H1 (cell line): ENCODE results near the gene NSL1. TPM values are rescaled to one million over a fixed set of nuclear protein-coding genes. Genes with fewer than 3 reads are reported as not detected.

ENCODE experiments used
- CTCF ChIA-PET: fragments of 300-600 bp; sonication (Branson Sonifier 250); formaldehyde crosslinking; loops from one replicate; lab custom pipeline; 2021; ENCODE audit not compliant: partially characterized antibody; lab: Charles Lee
- POLR2A ChIA-PET: fragments of 300-600 bp; sonication (Branson Sonifier 250); formaldehyde crosslinking; loops from one replicate; lab custom pipeline; 2021; ENCODE audit warnings: inconsistent platforms; ENCODE audit not compliant: partially characterized antibody; lab: Charles Lee
- DNase-seq, 2 experiments: peaks; one replicate each; pipeline versions ENCODE4 v3.0.0 to v3.0.0-alpha.2; 2010 to 2022; ENCODE audit warnings: low spot score in 2 of 2, low read depth in 1 of 2, mixed read lengths in 1 of 2
- FAIRE-seq: peaks from 2 replicates; lab custom pipeline; 2011; peaks lifted over from hg19 to GRCh38; lab: Jason Lieb, UNC
- H2AFZ ChIP-seq: 2 replicates; pipeline ENCODE4 v1.8.1; 2012; ENCODE audit warnings: low read length, inconsistent platforms
- H2AK5ac ChIP-seq: 2 replicates; pipeline ENCODE4 v1.6.1; 2013; ENCODE audit warnings: low read depth, low read length
- H2BK120ac ChIP-seq: replicated peaks from 2 replicates; pipeline ENCODE3; 2013; ENCODE audit warnings: low read depth, low read length, inconsistent platforms
- H2BK12ac ChIP-seq: 2 replicates; pipeline ENCODE4 v1.6.1; 2013; ENCODE audit warnings: low read depth, low read length
- H2BK15ac ChIP-seq: 2 replicates; pipeline ENCODE4 v1.6.1; 2013; ENCODE audit warnings: low read length
- H2BK20ac ChIP-seq: 2 replicates; pipeline ENCODE4 v1.6.1; 2013; ENCODE audit warnings: low read length
- H2BK5ac ChIP-seq: 2 replicates; pipeline ENCODE4 v1.6.1; 2013; ENCODE audit warnings: low read depth, low read length
- H3K14ac ChIP-seq: 2 replicates; pipeline ENCODE4 v1.6.1; 2013; ENCODE audit warnings: inconsistent platforms; ENCODE audit not compliant: insufficient read length
- H3K18ac ChIP-seq: 2 replicates; pipeline ENCODE4 v1.6.1; 2013; ENCODE audit warnings: low read length; ENCODE audit errors: extremely low read depth
- H3K23ac ChIP-seq: 2 replicates; pipeline ENCODE4 v1.6.1; 2013; ENCODE audit warnings: inconsistent platforms; ENCODE audit not compliant: insufficient read length
- H3K23me2 ChIP-seq: 2 replicates; pipeline ENCODE4 v1.6.1; 2013; ENCODE audit warnings: low read depth, low read length
- H3K27ac ChIP-seq: 2 replicates; pipeline ENCODE4 v1.6.1; 2011; ENCODE audit warnings: low read depth, low read length, inconsistent platforms
- H3K27me3 ChIP-seq, 4 experiments: replicated peaks in 1 of 4; 1 replicate in 1 of 4; 2 replicates in 3 of 4; pipeline versions ENCODE4 v1.6.1 to v1.8.1; 2011 to 2013; ENCODE audit warnings: low read length in 3 of 4, mild to moderate bottlenecking in 3 of 4, inconsistent platforms in 2 of 4, mixed read lengths in 2 of 4, moderate library complexity in 1 of 4; ENCODE audit not compliant: control insufficient read depth in 3 of 4, insufficient read depth in 3 of 4; ENCODE audit errors: extremely low read depth in 1 of 4
- H3K36me3 ChIP-seq, 4 experiments: 2 replicates each; pipeline versions ENCODE4 v1.6.1 to v1.8.1; 2011 to 2013; ENCODE audit warnings: mild to moderate bottlenecking in 4 of 4, low read length in 3 of 4, moderate library complexity in 2 of 4, control low read depth in 1 of 4, inconsistent platforms in 1 of 4; ENCODE audit not compliant: insufficient read depth in 4 of 4, control insufficient read depth in 2 of 4
- H3K4ac ChIP-seq: replicated peaks from 2 replicates; pipeline ENCODE3; 2013; ENCODE audit warnings: low read length, low read depth, mixed read lengths, inconsistent platforms; ENCODE audit not compliant: insufficient read length
- H3K4me1 ChIP-seq, 4 experiments: replicated peaks in 1 of 4; 1 replicate in 1 of 4; 2 replicates in 3 of 4; pipeline versions ENCODE4 v1.6.1 to v1.8.1; 2011 to 2013; ENCODE audit warnings: low read length in 3 of 4, inconsistent platforms in 2 of 4, mixed read lengths in 1 of 4; ENCODE audit not compliant: insufficient read depth in 4 of 4, control insufficient read depth in 3 of 4
- H3K4me2 ChIP-seq, 2 experiments: 2 replicates each; pipeline versions ENCODE4 v1.6.1 to v1.8.1; 2011 to 2013; ENCODE audit warnings: low read depth in 2 of 2, low read length in 2 of 2, control low read depth in 1 of 2, inconsistent platforms in 1 of 2, mild to moderate bottlenecking in 1 of 2; ENCODE audit not compliant: insufficient read depth in 1 of 2
- H3K4me3 ChIP-seq, 4 experiments: fragments of 200-600, 300-600 bp in 1 of 4; sonication (generic), shearing (Covaris generic), sonication (Bioruptor Twin) in 1 of 4; 2 replicates each; pipeline versions ENCODE4 v1.5.1 to v1.8.1; 2011 to 2016; ENCODE audit warnings: low read length in 4 of 4, low read depth in 3 of 4, control low read depth in 2 of 4, inconsistent platforms in 2 of 4, mild to moderate bottlenecking in 2 of 4, mixed read lengths in 1 of 4, moderate library complexity in 1 of 4; ENCODE audit not compliant: insufficient read depth in 2 of 4; ENCODE audit errors: extremely low read depth in 1 of 4
- H3K56ac ChIP-seq: replicated peaks from 2 replicates; pipeline ENCODE3; 2013; ENCODE audit warnings: low read depth, mild to moderate bottlenecking, mixed read lengths, low read length, inconsistent platforms; ENCODE audit not compliant: insufficient read length
- H3K79me1 ChIP-seq: 2 replicates; pipeline ENCODE4 v1.6.1; 2013; ENCODE audit warnings: low read depth, low read length, control low read depth
- H3K79me2 ChIP-seq, 2 experiments: 2 replicates each; pipeline versions ENCODE4 v1.6.1 to v1.8.1; 2012 to 2013; ENCODE audit warnings: low read length in 2 of 2, mild to moderate bottlenecking in 2 of 2, inconsistent platforms in 1 of 2; ENCODE audit not compliant: insufficient read depth in 2 of 2, control insufficient read depth in 1 of 2
- H3K9ac ChIP-seq, 4 experiments: replicated peaks in 1 of 4; 1 replicate in 1 of 4; 2 replicates in 3 of 4; pipeline versions ENCODE4 v1.6.1 to v1.8.1; 2011 to 2013; ENCODE audit warnings: low read depth in 3 of 4, low read length in 3 of 4, control low read depth in 2 of 4, mild to moderate bottlenecking in 2 of 4, moderate library complexity in 2 of 4, inconsistent platforms in 1 of 4; ENCODE audit errors: extremely low read depth in 1 of 4
- H3K9me3 ChIP-seq, 2 experiments: 2 replicates each; pipeline versions ENCODE4 v1.6.1 to v1.8.1; 2012 to 2013; ENCODE audit warnings: mild to moderate bottlenecking in 2 of 2, moderate library complexity in 2 of 2, control low read depth in 1 of 2, inconsistent platforms in 1 of 2, low read depth in 1 of 2, low read length in 1 of 2, mixed read lengths in 1 of 2; ENCODE audit not compliant: insufficient read depth in 2 of 2
- H4K20me1 ChIP-seq, 2 experiments: replicated peaks in 1 of 2; 2 replicates each; pipeline versions ENCODE3 to v1.8.1; 2011 to 2013; ENCODE audit warnings: inconsistent platforms in 2 of 2, low read length in 2 of 2, mild to moderate bottlenecking in 1 of 2; ENCODE audit not compliant: insufficient read depth in 2 of 2, control insufficient read depth in 1 of 2
- H4K5ac ChIP-seq: 2 replicates; pipeline ENCODE4 v1.6.1; 2013; ENCODE audit warnings: low read length, low read depth, mixed read lengths, inconsistent platforms; ENCODE audit not compliant: insufficient read length
- H4K8ac ChIP-seq: 2 replicates; pipeline ENCODE4 v1.8.0; 2013; ENCODE audit warnings: mild to moderate bottlenecking, moderate library complexity, low read length, inconsistent platforms; ENCODE audit not compliant: insufficient read depth; ENCODE audit errors: extremely low read depth
- H4K91ac ChIP-seq: replicated peaks from 2 replicates; pipeline ENCODE3; 2013; ENCODE audit warnings: low read length, mixed read lengths, inconsistent platforms; ENCODE audit not compliant: insufficient read length
- CHD1 ChIP-seq: IDR thresholded peaks from 2 replicates; pipeline ENCODE4 v1.6.1; 2012; ENCODE audit warnings: low read depth, low read length, improper control_type of control experiment
- CHD2 ChIP-seq: IDR thresholded peaks from 2 replicates; pipeline ENCODE4 v1.6.1; 2012; ENCODE audit warnings: low read length, improper control_type of control experiment
- EP300 ChIP-seq, 2 experiments: IDR thresholded peaks; 1 replicate in 1 of 2; 2 replicates in 1 of 2; pipeline ENCODE4 v1.6.1; 2011 to 2012; ENCODE audit warnings: low read depth in 2 of 2, low read length in 2 of 2, mild to moderate bottlenecking in 2 of 2, borderline replicate concordance in 1 of 2, inconsistent platforms in 1 of 2, moderate library complexity in 1 of 2
- HDAC2 ChIP-seq, 2 experiments: fragments of 300-600 bp in 1 of 2; sonication (generic) in 1 of 2; IDR thresholded peaks; 2 replicates each; pipeline ENCODE4 v1.6.1; 2011 to 2012; ENCODE audit warnings: low read depth in 2 of 2, low read length in 2 of 2, mild to moderate bottlenecking in 2 of 2, moderate library complexity in 2 of 2, borderline replicate concordance in 1 of 2, inconsistent platforms in 1 of 2
- JUND ChIP-seq: IDR thresholded peaks from 2 replicates; pipeline ENCODE4 v1.6.1; 2011; ENCODE audit warnings: mild to moderate bottlenecking, improper control_type of control experiment, low read length
- KDM1A ChIP-seq: fragments of 200-600, 300-600 bp; sonication (generic); IDR thresholded peaks from 2 replicates; pipeline ENCODE4 v1.7.1; 2016; ENCODE audit warnings: mild to moderate bottlenecking, low read length, borderline replicate concordance
- SIN3A ChIP-seq, 2 experiments: IDR thresholded peaks in 1 of 2; conservative IDR thresholded peaks in 1 of 2; 2 replicates each; pipeline ENCODE4 v1.6.1; 2011 to 2012; ENCODE audit warnings: low read length in 2 of 2, improper control_type of control experiment in 1 of 2, low read depth in 1 of 2, mild to moderate bottlenecking in 1 of 2
- SP2 ChIP-seq: IDR thresholded peaks from 2 replicates; pipeline ENCODE4 v1.6.1; 2012; ENCODE audit warnings: mild to moderate bottlenecking, low read length, inconsistent platforms
- SRF ChIP-seq: IDR thresholded peaks from 2 replicates; pipeline ENCODE4 v1.6.1; 2011; ENCODE audit warnings: mild to moderate bottlenecking, low read depth, low read length, moderate library complexity
- TBP ChIP-seq: IDR thresholded peaks from 2 replicates; pipeline ENCODE4 v1.6.1; 2011; ENCODE audit warnings: low read depth, low read length, improper control_type of control experiment
- USF2 ChIP-seq: IDR thresholded peaks from 2 replicates; pipeline ENCODE4 v1.6.1; 2011; ENCODE audit warnings: low read length, improper control_type of control experiment
- WGBS, 2 experiments: shearing (Covaris generic) in 1 of 2; methylation state at CpG; one replicate each; pipeline versions ENCODE4 v1.1.6 to v1.1.7; 2013 to 2015; ENCODE audit warnings: low lambda C conversion rate in 2 of 2, mixed read lengths in 2 of 2, inconsistent platforms in 1 of 2, low coverage in 1 of 2, missing lambda C conversion rate in 1 of 2; ENCODE audit not compliant: insufficient replicate concordance in 2 of 2, insufficient coverage in 1 of 2, insufficient read length in 1 of 2; ENCODE audit errors: extremely low coverage in 1 of 2, missing lambda C conversion rate in 1 of 2; 5-methylcytosine and 5-hydroxymethylcytosine counted together
- polyA plus RNA-seq, 7 experiments: library from polyadenylated mRNA; depleted of rRNA in 3 of 7; stranded (reverse) in 5 of 7; unstranded in 2 of 7; fragments of >200 nt in 5 of 7; fragments of 200-250 nt in 2 of 7; gene quantifications; 1 replicate in 5 of 7; 2 replicates in 1 of 7; 4 replicates in 1 of 7; pipeline versions ENCODE4 v1.2.1 to v1.2.3, GENCODE V29; 2011 to 2013; ENCODE audit warnings: missing spikeins in 2 of 7, mixed read lengths in 2 of 7
- total RNA-seq: library from RNA; stranded (reverse); fragmentation: NEBNext Ultra II Directional; extraction: Animal tissue kit (Norgen Biotek cat#: 25700); gene quantifications from 2 replicates; pipeline ENCODE4 v1.2.1, GENCODE V29; 2021

Gene NSL1
- total and polyA plus RNA-seq, 2 of the 8 experiments (the other 6 are each of a cell fraction or from before 2014, with no cell fraction given) = 25.4 to 51.7 TPM

GRCh38 chr1:212825798-212826452 lies 34.3 kb upstream of the NSL1 start:
- no peaks in the 10 kb centered on the region for H4K20me1 ChIP-seq
- TF ChIP-seq SRF (no peak), EP300 (IDR thresholded peaks at IDR 0.05; ENCODE audit: borderline replicate concordance in 1 of 2, low read depth in 2 of 2, low read length in 2 of 2) (no peak), CHD1 (no peak), SIN3A (conservative IDR thresholded peaks at IDR 0.05 in 1 of 2, IDR thresholded peaks at IDR 0.05 in 1 of 2; ENCODE audit: low read depth in 1 of 2, low read length in 2 of 2) (no peak), KDM1A (no peak), HDAC2 (IDR thresholded peaks at IDR 0.05; ENCODE audit: borderline replicate concordance in 1 of 2, low read depth in 2 of 2, low read length in 2 of 2) (no peak), TBP (no peak), JUND (no peak), USF2 (no peak), CHD2 (no peak), SP2 (no peak)

More at GRCh38 chr1:212825798-212826452, 34.3 kb upstream of the NSL1 start:
- H2BK15ac ChIP-seq = peak overlapping the region; percentile 19; the same call in 1 of the 2 replicates
- no peak overlapping the region for H3K56ac ChIP-seq
- FAIRE-seq (no peak), DNase-seq (no peak)
- no peak overlapping the region for H3K23ac ChIP-seq
- H3K27me3 ChIP-seq = no peaks in the 10 kb centered on the region
- H2AK5ac ChIP-seq = no peak overlapping the region
- H3K27ac ChIP-seq = no peak overlapping the region
- H3K14ac ChIP-seq = no peak overlapping the region
- no peak overlapping the region for H3K18ac ChIP-seq
- H3K36me3 ChIP-seq = no peaks in the 10 kb centered on the region; a peak in 1 of 8 replicates
- H3K4me1 ChIP-seq = peaks cover 0 to 2% (median 0%) of the 10 kb centered on the region in 4 experiments; a peak in 1 of 7 replicates
- H2BK120ac ChIP-seq = no peak overlapping the region
- H2BK5ac ChIP-seq = peak overlapping the region; percentile 66; the same call in 1 of the 2 replicates
- H4K5ac ChIP-seq = no peak overlapping the region
- 85% methylated on average over 6 of the region's 6 CpGs; no CpG with 5 or more reads in 1 of the 2 experiments for WGBS, 2 experiments
- H3K9ac ChIP-seq = no peak overlapping the region
- ChIA-PET POLR2A (interaction anchor here (2.0 to 2.1 kb wide), 2 partner anchors 32 to 36 kb away, joined by 4 to 7 read pairs; partner anchors contain the start of gene FLVCR1), CTCF (interaction anchor here (1.0 to 2.9 kb wide), 2 partner anchors 8 to 12 kb away, joined by 3 to 12 read pairs; no protein-coding TSS in a partner anchor)
- H2BK12ac ChIP-seq = peak overlapping the region; percentile 90; the same call in 1 of the 2 replicates
- H4K8ac ChIP-seq = no peak overlapping the region
- no peak overlapping the region for H3K4ac ChIP-seq
- H2AFZ ChIP-seq = peak overlapping the region; percentile 34; the same call in 1 of the 2 replicates
- H3K79me1 ChIP-seq = no peaks in the 10 kb centered on the region
- H3K4me3 ChIP-seq = no peak overlapping the region
- H3K9me3 ChIP-seq = no peaks in the 10 kb centered on the region
- no peaks in the 10 kb centered on the region for H3K79me2 ChIP-seq
- no peak overlapping the region for H4K91ac ChIP-seq
- H2BK20ac ChIP-seq = no peak overlapping the region
- no peak overlapping the region for H3K4me2 ChIP-seq
- no peaks in the 10 kb centered on the region for H3K23me2 ChIP-seq
